Measurements from ENCODE around the gene EDRF1. TPM values are rescaled to one million over a fixed set of nuclear protein-coding genes. Genes with fewer than 3 reads are reported as not detected.

EDRF1 gene
- total and polyA plus RNA-seq, 2 of the 8 experiments (the other 6 are each of a cell fraction or from before 2014, with no cell fraction given): 19.9 to 37.8 TPM

- TF ChIP-seq CHD7 (IDR thresholded peaks at IDR 0.05; ENCODE audit: insufficient replicate concordance, low read length): no peak
- TF ChIP-seq FOSL1 (IDR thresholded peaks at IDR 0.05; ENCODE audit: insufficient read depth, low read depth, low read length): no peak
- TF ChIP-seq BRCA1 (IDR thresholded peaks at IDR 0.05; ENCODE audit: low read depth, low read length): no peak
- no peak for TF ChIP-seq TEAD4 (IDR thresholded peaks at IDR 0.05; ENCODE audit: low read depth, low read length)
Observed at GRCh38 chr10:125772864-125773180, 53.3 kb downstream of the EDRF1 start (continued).
